Skeletal muscle tissue (tissue), 4 donors: Measurements from ENCODE around the gene OR52D1. TPM values are rescaled to one million over a fixed set of nuclear protein-coding genes. Genes with fewer than 3 reads are reported as not detected.

Experiments
- H3K27ac ChIP-seq: one replicate; pipeline ENCODE4 v1.7.0; 2013; ENCODE audit warnings: mild to moderate bottlenecking, low read depth, low read length, inconsistent platforms
- H3K27me3 ChIP-seq, 3 donors: one replicate each; pipeline ENCODE4 v1.7.0; 2013; ENCODE audit warnings: low read length in 3 of 3; ENCODE audit not compliant: control insufficient read depth in 3 of 3, insufficient read depth in 3 of 3
- H3K36me3 ChIP-seq, 3 donors: one replicate each; pipeline ENCODE4 v1.7.0; 2013; ENCODE audit warnings: low read length in 3 of 3; ENCODE audit not compliant: control insufficient read depth in 3 of 3, insufficient read depth in 3 of 3
- H3K4me1 ChIP-seq, 3 donors: one replicate each; pipeline ENCODE4 v1.7.0; 2013; ENCODE audit warnings: low read length in 3 of 3, mild to moderate bottlenecking in 3 of 3; ENCODE audit not compliant: control insufficient read depth in 3 of 3, insufficient read depth in 3 of 3
- H3K4me3 ChIP-seq, 3 donors: one replicate each; pipeline ENCODE4 v1.7.0; 2013; ENCODE audit warnings: low read length in 3 of 3
- H3K9ac ChIP-seq, 3 donors: one replicate each; pipeline ENCODE4 v1.7.0; 2013; ENCODE audit warnings: low read length in 3 of 3, mild to moderate bottlenecking in 3 of 3, moderate library complexity in 2 of 3, low read depth in 1 of 3
- H3K9me3 ChIP-seq, 3 donors: one replicate each; pipeline ENCODE4 v1.7.0; 2013; ENCODE audit warnings: low read length in 3 of 3; ENCODE audit not compliant: control insufficient read depth in 3 of 3
- total RNA-seq: library from RNA; depleted of rRNA; stranded (reverse); fragments of >200 nt; gene quantifications from one replicate; pipeline ENCODE4 v1.2.3, GENCODE V29; 2014
- donor health status: Osteomylitis.

The OR52D1 gene
- total RNA-seq, 1 donor from 2014 or later = not detected

- no peak overlapping the region for H3K9ac ChIP-seq
- no peaks in the 10 kb centered on the region for H3K4me1 ChIP-seq
- no peak overlapping the region for H3K4me3 ChIP-seq
- H3K27ac ChIP-seq = no peak overlapping the region
- H3K27me3 ChIP-seq = no peaks in the 10 kb centered on the region
- H3K9me3 ChIP-seq = no peaks in the 10 kb centered on the region
- H3K36me3 ChIP-seq = no peaks in the 10 kb centered on the region
These were observed 20.1 kb downstream of the OR52D1 start for GRCh38 chr11:5508605-5509004.

DNA sequence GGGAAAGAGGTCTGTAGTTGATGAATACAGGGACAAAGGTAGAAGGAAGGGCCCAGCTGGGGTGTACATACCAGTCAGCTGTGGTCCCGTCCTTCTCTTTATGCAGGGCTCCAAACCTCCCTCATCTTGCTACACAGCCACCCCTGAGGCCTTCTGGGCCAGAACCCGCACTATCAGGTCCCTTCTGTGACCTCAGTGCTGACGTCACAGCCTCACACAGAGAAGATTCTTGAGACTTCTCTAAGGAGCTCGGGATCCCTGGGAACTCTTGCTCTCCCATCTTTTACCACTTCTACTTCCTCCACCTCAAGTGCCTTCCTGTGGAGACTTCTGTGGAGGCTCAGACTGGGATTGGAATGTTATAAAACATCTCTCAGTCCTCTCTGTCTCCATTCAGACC lies 21.3 kb downstream of the OR52D1 start, which contains the start of gene UBQLN3:
UBQLN3 (minus strand) TSS at position 155 of the 400 bp plus-strand sequence. CDS start 399 bp downstream, outside the sequence.
- Histone ChIP-seq H3K27me3 (no peaks in the 10 kb centered on the region), H3K9ac (no peak within 1 kb of the TSS), H3K36me3 (no peaks in the 10 kb centered on the region), H3K4me1 (no peaks in the 10 kb centered on the region), H3K9me3 (no peaks in the 10 kb centered on the region), H3K4me3 (no peak within 1 kb of the TSS), H3K27ac (no peak within 1 kb of the TSS)

DNA sequence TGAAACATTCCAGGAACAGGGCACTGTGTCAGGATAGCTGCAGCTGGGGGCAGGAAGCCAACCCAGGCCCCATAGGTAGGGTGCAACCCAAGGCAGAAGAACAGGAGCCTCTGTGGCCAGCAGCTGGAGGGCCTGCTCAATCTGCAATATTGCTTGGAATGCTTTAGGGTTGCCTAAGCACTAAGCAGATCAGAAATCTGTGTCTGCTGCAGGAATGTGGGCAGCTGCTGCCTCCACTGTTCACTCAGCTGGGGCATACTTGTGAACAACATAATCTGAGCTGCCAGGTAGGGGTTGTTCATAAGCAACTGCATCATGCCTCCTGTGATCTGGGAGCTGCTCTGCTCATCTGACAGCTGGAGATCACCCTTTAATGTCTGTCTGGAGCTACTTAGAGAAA lies 26.4 kb downstream of the OR52D1 start:
- Histone ChIP-seq H3K36me3 (no peaks in the 10 kb centered on the region), H3K9me3 (no peaks in the 10 kb centered on the region), H3K4me1 (no peaks in the 10 kb centered on the region), H3K27ac (no peak overlapping the region), H3K9ac (no peak overlapping the region), H3K4me3 (no peak overlapping the region), H3K27me3 (no peaks in the 10 kb centered on the region)

GRCh38 chr11:5516599-5516998 lies 28.1 kb downstream of the OR52D1 start, which contains the start of gene UBQLNL:
TSS of gene UBQLNL (minus strand) at chr11:5516699. CDS start at chr11:5516441, 258 bp downstream.
- no peak within 1 kb of the TSS for H3K4me3 ChIP-seq
- H3K9me3 ChIP-seq = no peaks in the 10 kb centered on the region
- H3K36me3 ChIP-seq = no peaks in the 10 kb centered on the region
- H3K27me3 ChIP-seq = no peaks in the 10 kb centered on the region
- H3K9ac ChIP-seq = no peak within 1 kb of the TSS
- H3K4me1 ChIP-seq = no peaks in the 10 kb centered on the region
- no peak within 1 kb of the TSS for H3K27ac ChIP-seq

DNA sequence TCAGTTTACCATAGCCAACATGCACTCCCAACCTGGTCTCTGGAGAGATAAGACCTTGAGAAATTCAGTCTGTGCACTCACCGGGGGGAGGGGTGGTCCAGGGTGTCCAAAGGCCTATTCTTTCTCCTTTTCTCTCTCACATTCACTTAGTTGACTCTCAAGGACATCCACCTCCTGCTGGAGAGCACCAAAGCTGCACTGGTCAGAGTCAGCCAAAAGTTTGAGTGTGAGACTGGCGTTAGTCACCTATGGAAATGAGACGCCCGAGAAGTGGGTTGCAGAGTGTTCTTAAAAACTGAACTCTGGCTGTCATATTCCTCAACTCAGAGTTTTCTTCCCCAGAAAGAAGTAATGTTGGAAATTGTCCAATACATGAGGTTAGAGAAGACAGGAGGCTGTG lies 33.1 kb downstream of the OR52D1 start:
- Histone ChIP-seq H3K4me3 (no peak overlapping the region), H3K36me3 (no peaks in the 10 kb centered on the region)

GRCh38 chr11:5522308-5522707 lies 33.8 kb downstream of the OR52D1 start:
- Histone ChIP-seq H3K4me1 (no peaks in the 10 kb centered on the region), H3K36me3 (no peaks in the 10 kb centered on the region), H3K27ac (no peak overlapping the region), H3K27me3 (no peaks in the 10 kb centered on the region), H3K9ac (no peak overlapping the region), H3K9me3 (no peaks in the 10 kb centered on the region), H3K4me3 (no peak overlapping the region)

More for the DNA sequence above, 33.1 kb downstream of the OR52D1 start:
- H3K9me3 ChIP-seq = no peaks in the 10 kb centered on the region
- H3K9ac ChIP-seq = no peak overlapping the region
- H3K27me3 ChIP-seq = no peaks in the 10 kb centered on the region
- H3K27ac ChIP-seq = no peak overlapping the region
- H3K4me1 ChIP-seq = no peaks in the 10 kb centered on the region

DNA sequence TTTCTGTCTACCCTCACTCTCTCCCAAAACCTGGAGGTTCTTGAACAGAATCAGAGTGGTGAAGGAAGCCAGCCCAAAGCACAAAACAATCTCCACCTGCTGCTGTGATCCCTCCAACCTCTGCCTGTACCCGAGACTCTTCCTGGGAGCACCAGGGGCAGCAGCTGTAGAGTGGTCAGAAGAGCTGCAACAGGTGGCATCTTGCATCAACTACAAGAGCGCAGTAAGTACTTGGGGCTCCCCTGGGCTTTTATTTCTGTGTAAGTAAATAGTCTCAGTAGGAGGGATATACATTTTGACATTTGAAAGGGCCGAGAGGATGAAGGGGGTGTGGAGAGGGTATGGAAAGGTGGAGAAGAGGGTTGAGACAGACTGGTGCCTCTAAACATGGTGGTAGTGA lies 36.3 kb downstream of the OR52D1 start:
- Histone ChIP-seq H3K36me3 (no peaks in the 10 kb centered on the region), H3K4me3 (no peak overlapping the region), H3K4me1 (no peaks in the 10 kb centered on the region), H3K9ac (no peak overlapping the region), H3K27ac (no peak overlapping the region), H3K9me3 (no peaks in the 10 kb centered on the region), H3K27me3 (no peaks in the 10 kb centered on the region)

DNA sequence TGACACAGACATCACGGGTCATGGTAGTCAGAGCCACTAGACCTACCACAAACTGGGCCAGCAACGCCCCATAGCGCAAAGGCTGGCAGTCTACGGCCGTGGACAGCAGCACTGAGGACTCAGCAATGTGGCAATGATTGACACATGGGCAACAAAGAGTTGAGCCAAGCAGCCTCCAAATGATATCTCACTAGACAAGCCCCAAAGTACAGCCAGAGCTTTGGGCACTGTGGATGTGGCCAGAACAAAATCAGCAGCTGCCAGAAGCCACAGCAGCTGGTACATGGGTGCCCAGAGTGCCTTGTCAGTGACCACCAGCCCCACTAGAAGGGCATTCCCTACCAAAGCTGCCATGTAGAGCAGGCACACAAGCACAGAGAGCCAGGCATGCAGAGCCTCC lies 39.2 kb downstream of the OR52D1 start:
- no peaks in the 10 kb centered on the region for H3K27me3 ChIP-seq
- H3K4me1 ChIP-seq = no peaks in the 10 kb centered on the region
- H3K27ac ChIP-seq = no peak overlapping the region
- H3K9me3 ChIP-seq = no peaks in the 10 kb centered on the region
- no peak overlapping the region for H3K9ac ChIP-seq
- H3K36me3 ChIP-seq = no peaks in the 10 kb centered on the region
- no peak overlapping the region for H3K4me3 ChIP-seq

DNA sequence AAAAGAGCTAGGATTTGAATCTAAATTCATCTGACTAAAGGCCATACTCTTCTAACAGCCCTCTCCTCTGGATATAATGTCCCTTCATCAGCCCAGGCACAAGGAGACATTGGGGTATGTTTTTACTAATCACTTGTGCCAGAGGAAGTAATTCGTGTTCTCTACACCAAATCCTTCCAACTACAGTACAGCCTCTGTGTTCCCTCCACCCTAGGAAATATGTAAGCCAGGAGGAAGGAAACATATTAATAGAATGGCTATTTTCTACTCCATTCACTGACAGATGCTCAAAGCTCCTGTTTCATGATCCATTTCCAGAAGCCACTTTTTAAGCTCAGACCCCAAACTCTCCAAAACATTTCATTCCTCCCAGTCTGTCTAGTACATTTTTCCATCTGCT lies 40.0 kb downstream of the OR52D1 start:
- Histone ChIP-seq H3K36me3 (no peaks in the 10 kb centered on the region), H3K9ac (no peak overlapping the region), H3K27ac (no peak overlapping the region), H3K4me1 (no peaks in the 10 kb centered on the region), H3K4me3 (no peak overlapping the region), H3K9me3 (no peaks in the 10 kb centered on the region), H3K27me3 (no peaks in the 10 kb centered on the region)

DNA sequence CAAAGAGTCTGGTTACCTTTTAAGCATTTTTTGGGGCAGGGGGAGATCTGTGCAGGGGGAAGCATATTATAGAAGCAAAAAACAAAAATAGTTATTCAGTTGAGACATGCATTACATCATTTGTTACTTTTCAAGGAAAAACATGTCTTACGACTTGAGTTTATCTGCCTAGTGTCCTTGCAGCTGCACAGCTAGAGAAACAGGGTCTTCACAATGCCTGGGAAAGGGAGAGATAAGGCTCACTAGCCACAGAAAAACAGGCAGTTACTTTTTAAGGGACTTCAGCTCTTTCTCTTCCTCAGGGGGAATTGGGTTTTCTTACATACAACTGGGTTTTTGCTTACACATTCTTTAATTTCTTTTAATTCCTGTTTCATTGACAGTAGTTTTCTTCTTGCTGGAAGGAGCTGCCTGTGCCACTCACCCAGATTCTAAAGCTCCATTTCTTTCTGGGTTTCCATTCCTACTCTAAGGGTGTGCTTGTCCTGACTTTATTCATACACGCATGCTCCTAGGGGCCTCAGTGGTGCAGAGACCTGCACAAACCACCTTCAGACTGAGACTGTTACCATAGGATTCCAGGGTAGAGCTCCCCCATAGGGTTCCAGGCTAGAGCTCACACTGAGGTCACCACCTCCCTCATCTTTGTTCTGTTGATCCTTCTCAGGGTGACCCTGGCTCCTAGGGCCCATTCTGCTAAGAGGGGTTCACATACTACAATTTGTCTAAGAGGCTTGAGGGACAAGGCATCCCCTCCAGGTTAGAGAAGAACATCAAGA lies 42.8 kb downstream of the OR52D1 start:
- H3K4me3 ChIP-seq = no peak overlapping the region
- no peaks in the 10 kb centered on the region for H3K9me3 ChIP-seq
- no peaks in the 10 kb centered on the region for H3K36me3 ChIP-seq
- H3K9ac ChIP-seq = no peak overlapping the region
- no peak overlapping the region for H3K27ac ChIP-seq
- no peaks in the 10 kb centered on the region for H3K4me1 ChIP-seq
- H3K27me3 ChIP-seq = no peaks in the 10 kb centered on the region
